AG04449 (cell line): ENCODE data around the gene CC2D2A.
A peak's percentile ranks its signal among the peaks of the same experiment; 100 is the strongest.

Experiments used
- CTCF ChIA-PET: fragments of 350-600 bp; formaldehyde crosslinking; extraction: SDS; loops from one replicate; lab custom pipeline; 2021; ENCODE audit warnings: antibody characterized with exemption; lab: Yijun Ruan, JAX
- POLR2A ChIA-PET: fragments of 400-600, 350-600 bp; formaldehyde crosslinking; extraction: SDS; loops from one replicate; lab custom pipeline; 2020; ENCODE audit warnings: antibody characterized with exemption, inconsistent platforms; lab: Yijun Ruan, JAX
- DNase-seq: peaks from one replicate; pipeline ENCODE4 v3.0.0-alpha.2; 2010; ENCODE audit warnings: low read depth, low spot score
- H3K4me3 ChIP-seq: 2 replicates; pipeline ENCODE4 v1.5.1; 2011; ENCODE audit warnings: low read depth, mild to moderate bottlenecking, control low read depth, low read length
- TF ChIP-seq, protein P1 (sequence below): IDR thresholded peaks from one replicate; pipeline ENCODE4 v1.5.1; 2011; ENCODE audit warnings: mild to moderate bottlenecking, moderate library complexity, low read length, control low read depth, inconsistent platforms; ENCODE audit not compliant: insufficient read depth; ENCODE audit errors: missing control alignments

The CC2D2A gene

DNA sequence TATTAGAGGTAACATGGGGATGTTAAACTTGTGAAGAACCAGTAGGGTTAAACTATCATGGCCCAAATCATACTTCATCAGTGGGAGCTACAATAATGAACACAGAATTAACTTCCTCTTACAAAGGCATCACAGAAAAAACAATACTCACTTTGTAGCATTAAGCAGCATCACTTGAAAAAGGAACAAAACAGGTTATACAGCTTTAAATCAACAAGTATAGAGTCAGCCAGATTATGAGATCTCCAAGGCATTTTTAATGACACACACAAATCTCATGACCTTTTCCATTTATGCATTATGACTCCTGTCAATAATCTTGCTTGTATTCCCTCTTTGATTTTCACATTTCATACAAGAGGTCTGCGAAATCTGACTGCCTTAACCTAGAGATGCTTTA is 167.1 kb downstream of the CC2D2A start:
- H3K4me3 ChIP-seq: no peak overlapping the region
- ChIA-PET CTCF (interaction anchor here (0.6 to 0.9 kb wide), 2 partner anchors 8 to 43 kb away, joined by 3 read pairs; no protein-coding TSS in a partner anchor), POLR2A (no interaction called here)
- TF ChIP-seq, protein P1, sequence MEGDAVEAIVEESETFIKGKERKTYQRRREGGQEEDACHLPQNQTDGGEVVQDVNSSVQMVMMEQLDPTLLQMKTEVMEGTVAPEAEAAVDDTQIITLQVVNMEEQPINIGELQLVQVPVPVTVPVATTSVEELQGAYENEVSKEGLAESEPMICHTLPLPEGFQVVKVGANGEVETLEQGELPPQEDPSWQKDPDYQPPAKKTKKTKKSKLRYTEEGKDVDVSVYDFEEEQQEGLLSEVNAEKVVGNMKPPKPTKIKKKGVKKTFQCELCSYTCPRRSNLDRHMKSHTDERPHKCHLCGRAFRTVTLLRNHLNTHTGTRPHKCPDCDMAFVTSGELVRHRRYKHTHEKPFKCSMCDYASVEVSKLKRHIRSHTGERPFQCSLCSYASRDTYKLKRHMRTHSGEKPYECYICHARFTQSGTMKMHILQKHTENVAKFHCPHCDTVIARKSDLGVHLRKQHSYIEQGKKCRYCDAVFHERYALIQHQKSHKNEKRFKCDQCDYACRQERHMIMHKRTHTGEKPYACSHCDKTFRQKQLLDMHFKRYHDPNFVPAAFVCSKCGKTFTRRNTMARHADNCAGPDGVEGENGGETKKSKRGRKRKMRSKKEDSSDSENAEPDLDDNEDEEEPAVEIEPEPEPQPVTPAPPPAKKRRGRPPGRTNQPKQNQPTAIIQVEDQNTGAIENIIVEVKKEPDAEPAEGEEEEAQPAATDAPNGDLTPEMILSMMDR: no peak
- DNase-seq: no peak

DNA sequence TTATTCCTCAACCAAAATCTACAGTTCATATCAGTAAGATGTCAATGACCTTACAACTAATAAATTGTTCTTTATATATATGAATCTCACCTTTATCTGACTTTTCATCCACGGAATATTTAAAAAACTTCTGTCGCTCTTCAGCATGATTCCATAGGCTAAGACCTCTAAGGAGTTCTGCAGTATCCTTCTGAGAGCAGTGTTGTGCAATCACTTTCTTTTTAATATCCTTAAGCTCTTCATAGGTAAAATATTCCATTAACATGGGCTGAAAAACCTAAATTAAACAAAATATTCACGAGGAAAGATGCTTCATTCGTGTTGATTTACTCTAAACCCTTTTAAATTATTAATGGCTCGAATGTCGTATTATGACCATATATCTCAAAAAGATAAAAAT is 168.7 kb downstream of the CC2D2A start:
- ChIA-PET CTCF (interaction anchor here (0.7 to 1.0 kb wide), 3 partner anchors 9 to 217 kb away, joined by 3 read pairs; no protein-coding TSS in a partner anchor), POLR2A (no interaction called here)
- no peak for DNase-seq
- TF ChIP-seq, protein P1: no peak
- H3K4me3 ChIP-seq: no peak overlapping the region

DNA sequence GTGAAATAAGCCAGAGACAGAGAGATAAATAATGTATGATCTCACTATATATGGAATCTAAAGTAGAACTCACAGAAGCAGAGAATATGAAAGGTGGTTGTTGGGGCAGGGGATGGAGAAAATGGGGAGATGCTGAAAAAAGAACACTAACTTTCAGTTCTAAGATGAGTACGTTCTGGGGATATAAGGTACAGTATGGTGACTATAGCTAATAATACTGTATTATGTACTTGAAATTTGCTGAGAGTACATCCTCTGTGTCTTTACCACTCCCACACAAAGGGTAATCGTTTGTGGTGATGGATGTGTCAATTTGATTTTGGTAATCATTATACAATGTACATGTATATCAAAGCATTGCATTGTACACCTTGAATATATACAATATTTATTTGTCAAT is 178.9 kb downstream of the CC2D2A start:
- H3K4me3 ChIP-seq: no peak overlapping the region
- POLR2A ChIA-PET: no interaction called here
- DNase-seq: no peak
- TF ChIP-seq, protein P1: no peak
- CTCF ChIA-PET: interaction anchor here (1.5 to 2.2 kb wide), 2 partner anchors 169 to 417 kb away, joined by 3 to 13 read pairs; no protein-coding TSS in a partner anchor

DNA sequence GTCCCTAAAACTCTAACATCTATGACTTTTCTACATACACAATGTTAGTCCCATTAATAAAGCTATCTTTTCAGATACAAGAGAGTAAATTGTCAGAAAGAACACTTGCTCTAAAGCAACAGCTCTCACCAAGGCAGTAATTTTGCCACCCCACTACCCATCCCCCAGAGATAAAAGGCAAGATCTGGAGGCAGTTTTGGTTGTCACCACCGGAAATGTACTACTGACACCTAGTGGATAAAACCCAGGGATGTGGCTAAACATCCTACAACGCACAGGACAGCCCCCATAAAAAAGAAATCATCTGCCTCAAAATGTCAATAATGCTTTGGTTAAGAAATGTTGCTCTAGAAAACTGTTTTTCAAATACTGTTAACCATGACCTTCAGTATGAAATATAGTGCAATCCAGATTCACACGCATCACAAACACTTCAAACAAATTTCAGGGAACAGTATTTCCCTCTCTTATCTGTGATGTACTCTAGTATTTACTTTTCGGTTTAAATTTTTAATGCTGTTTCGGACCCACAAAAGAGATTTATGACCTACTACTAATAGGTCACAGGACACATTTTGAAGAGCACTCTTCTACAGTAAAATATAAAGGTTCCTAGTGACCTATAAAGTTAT is 180.3 kb downstream of the CC2D2A start:
- ChIA-PET POLR2A (no interaction called here), CTCF (interaction anchor here (0.6 to 2.2 kb wide), 11 partner anchors 10 to 419 kb away, joined by 3 to 13 read pairs (median 3); no protein-coding TSS in a partner anchor)
- no peak overlapping the region for H3K4me3 ChIP-seq
- no peak for DNase-seq
- TF ChIP-seq, protein P1: peak; percentile 40
